GM20431 (cell line): Measurements from ENCODE around the gene SLC6A9.

Experiments used
- in situ Hi-C: fragments of 300-500 bp; cut with MseI, MboI; formaldehyde crosslinking; loops from one replicate; pipeline ENCODE4 v1.15.0; 2020; ENCODE audit warnings: low sequenced_read_pairs; ENCODE audit not compliant: unreplicated experiment

SLC6A9 gene

DNA sequence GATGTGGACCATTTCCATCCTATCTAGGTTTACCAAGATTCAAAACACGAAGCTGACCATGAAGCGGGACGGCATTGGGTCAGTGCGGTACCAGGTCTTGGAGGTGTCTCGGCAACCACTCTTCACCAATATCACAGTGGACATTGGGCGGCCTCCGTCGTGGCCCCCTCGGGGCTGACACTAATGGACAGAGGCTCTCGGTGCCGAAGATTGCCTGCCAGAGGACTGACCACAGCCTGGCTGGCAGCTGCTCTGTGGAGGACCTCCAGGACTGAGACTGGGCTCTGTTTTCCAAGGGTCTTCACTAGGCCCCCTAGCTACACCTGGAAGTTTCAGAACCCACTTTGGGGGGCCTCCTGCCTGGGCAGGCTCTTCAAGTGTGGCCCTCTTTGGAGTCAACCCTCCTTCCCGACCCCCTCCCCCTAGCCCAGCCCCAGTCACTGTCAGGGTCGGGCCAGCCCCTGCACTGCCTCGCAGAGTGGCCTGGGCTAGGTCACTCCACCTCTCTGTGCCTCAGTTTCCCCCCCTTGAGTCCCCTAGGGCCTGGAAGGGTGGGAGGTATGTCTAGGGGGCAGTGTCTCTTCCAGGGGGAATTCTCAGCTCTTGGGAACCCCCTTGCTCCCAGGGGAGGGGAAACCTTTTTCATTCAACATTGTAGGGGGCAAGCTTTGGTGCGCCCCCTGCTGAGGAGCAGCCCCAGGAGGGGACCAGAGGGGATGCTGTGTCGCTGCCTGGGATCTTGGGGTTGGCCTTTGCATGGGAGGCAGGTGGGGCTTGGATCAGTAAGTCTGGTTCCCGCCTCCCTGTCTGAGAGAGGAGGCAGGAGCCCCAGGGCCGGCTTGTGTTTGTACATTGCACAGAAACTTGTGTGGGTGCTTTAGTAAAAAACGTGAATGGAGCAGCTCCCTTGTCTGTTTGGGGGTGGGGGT is 40.7 kb downstream of the SLC6A9 start:
- in situ Hi-C loops, result no loop called here

DNA sequence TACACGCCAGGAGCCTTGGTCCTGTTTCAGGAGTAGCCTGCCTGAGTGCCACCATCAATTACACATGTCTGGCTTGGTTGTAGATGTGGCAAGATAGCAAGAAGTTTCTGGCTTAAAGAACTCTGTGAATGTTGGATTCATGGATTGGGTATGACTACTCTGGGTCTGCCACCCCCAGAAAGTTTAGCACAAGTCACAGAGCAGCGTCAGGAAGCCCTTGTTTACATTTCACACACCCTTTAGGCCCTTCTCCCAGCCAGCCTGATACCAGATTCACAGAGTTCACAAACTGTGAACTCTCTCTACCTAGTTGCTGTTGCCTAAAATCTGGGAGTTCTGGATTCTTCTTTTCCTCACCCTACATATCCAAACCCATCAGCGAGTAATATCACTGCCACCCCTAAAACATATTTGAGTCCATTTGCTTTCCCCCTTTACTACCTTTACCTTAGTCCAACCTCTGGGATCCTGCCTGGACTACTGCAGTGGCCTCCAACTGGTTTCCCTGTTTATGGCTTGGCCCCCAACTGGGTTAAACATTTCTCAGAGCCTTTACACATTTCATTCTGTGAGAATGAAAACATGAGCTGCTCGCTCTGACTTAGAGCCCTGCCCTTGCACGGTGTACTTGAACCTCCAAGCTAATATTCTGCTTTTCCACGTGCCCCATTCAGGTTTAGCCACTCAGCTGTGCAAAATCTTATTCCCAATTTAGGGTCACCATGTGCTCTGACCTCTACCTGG is 43.9 kb downstream of the SLC6A9 start:
- in situ Hi-C loops, result no loop called here

DNA sequence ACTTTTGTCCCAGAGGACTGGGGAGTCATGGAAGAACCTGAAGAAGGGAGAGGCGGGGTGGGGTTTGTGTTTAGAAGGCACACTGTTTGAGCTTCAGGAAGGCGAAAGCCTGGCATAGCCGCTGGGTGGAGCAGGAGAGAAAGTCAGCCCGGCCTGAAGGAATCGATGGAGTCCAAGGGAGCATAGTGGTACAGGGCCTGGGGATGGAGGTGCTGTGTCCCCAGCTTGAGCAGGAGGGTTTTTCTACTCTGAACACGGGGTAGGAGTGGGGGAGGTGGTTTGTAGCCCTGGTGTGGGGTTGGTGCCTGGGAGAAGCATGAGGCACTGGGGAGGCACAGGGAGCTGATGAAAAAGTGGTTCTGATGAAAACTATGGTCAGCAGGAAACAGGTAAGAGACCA is 44.5 kb downstream of the SLC6A9 start:
- in situ Hi-C loops, result no loop called here

DNA sequence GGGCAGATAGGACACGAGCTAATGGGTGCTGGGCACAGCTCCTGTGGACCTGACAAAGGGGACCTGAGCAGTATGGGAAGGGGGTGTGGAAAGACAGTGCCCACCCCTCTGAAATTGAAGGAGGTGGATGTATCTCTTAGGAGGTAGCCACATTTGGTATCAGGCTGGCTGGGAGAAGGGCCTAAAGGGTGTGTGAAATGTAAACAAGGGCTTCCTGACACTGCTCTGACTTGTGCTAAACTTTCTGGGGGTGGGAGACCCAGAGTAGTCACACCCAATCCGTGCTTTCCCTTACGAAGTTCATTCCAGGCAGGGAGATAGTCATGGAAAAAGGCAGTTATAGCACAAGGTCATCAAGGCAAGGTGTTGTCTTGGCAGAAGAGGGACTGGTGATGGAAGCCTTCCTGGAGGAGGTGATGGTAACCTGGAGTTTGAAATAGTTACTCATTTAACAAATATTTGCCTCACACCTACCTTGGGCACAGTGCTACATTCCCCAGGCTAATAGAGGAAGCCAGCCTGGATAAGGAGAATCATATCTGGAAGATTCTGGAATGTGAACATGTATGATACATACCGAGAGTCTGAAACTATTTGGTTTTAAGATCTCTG is 45.2 kb downstream of the SLC6A9 start:
- in situ Hi-C loops, result no loop called here

DNA sequence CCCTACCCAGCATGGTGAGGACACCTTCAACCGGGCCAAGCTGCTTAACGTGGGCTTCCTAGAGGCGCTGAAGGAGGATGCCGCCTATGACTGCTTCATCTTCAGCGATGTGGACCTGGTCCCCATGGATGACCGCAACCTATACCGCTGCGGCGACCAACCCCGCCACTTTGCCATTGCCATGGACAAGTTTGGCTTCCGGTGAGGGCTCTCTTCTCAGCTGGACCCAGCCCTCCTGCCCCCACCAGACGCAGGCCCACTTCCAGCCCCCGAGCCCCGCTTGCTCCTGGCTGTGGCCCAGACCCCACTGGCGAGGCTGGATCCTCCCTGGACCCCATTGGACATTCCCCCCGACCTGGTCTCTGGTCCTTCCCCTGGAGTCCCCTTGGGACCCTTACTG is 46.4 kb downstream of the SLC6A9 start:
- in situ Hi-C loops, result no loop called here

DNA sequence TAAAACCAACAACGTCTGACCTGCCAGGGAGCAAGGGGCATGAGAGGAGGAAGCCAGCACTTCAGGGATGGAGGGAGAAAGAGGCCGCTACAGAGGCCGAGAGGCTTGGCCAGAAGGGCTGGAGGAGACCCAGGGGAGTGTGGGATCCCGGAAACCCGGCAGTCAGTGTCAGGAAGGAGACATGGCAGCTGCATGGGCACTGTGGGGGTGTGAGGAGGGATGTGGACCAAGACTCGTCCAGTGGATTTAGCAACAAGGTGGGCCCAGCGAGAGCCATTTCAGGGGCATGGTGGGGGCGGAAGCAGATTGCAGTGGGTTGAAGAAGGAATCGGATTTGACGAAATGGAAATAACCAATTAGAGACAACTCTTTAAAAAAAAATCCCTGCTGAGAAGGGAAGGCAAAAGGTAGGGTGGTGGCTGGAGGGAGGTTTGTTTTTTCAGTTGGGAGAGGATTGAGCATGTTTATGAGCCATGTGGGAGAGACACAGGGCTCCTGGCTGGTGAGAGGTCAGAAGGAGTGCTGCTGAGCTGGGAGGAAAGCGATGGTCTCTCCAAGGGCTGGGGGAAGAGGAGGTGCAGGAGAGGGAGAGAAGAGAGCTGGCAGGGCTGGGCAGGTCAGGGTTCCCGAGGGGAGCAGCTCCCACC is 47.9 kb downstream of the SLC6A9 start:
- in situ Hi-C loops, result no loop called here

DNA sequence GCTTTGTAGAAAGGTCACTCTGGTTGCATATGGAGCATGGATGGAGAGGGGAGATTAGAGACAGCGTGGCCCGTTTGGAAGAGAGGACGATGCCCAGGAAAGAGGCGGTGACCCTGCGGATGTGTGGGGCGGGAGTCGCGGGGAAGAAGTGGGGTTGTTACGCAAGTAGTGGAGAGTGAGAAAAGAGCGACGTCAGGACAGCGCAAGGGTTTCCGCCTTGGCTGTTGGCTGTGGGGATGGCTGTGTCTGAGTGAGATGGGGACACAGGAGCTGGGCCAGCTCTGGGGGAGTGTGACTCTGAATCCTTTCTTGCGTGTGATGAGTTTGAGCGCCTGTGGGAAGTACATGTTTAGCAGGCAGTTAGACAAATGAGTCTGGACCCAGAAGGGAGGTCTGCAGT is 48.5 kb downstream of the SLC6A9 start:
- in situ Hi-C loops, result no loop called here

DNA sequence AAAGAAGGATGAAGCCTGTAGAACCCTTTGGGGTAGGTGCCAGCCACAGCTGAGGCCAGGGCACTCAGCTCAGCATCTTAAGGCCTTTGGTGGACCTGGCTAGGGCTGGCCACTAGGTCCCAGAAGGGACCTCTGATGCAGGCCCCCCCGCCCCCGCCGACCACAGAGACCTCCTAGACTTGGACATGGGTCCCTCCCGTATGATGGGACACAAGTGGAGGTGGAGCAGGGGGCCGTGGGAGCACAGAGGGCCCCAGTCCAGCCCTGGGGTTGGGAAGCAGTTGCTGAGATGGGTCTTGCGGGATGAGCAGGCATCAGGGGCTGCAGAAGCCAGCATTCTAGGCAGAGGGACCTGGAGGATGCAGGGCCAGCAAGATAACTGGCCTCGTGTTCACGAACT is 49.0 kb downstream of the SLC6A9 start:
- in situ Hi-C loops, result no loop called here

DNA sequence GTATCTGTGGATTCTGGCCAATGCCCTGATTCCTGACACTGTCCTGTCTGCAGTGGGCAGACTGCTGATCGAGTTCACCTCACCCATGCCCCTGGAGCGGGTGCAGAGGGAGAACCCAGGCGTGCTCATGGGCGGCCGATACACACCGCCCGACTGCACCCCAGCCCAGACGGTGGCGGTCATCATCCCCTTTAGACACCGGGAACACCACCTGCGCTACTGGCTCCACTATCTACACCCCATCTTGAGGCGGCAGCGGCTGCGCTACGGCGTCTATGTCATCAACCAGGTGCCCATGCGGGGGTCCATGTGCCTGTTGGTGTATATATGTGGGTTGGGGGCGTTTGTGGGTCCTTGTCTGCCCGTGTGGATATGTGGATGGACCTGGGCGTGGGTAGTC is 49.6 kb downstream of the SLC6A9 start:
- in situ Hi-C loops, result no loop called here

DNA sequence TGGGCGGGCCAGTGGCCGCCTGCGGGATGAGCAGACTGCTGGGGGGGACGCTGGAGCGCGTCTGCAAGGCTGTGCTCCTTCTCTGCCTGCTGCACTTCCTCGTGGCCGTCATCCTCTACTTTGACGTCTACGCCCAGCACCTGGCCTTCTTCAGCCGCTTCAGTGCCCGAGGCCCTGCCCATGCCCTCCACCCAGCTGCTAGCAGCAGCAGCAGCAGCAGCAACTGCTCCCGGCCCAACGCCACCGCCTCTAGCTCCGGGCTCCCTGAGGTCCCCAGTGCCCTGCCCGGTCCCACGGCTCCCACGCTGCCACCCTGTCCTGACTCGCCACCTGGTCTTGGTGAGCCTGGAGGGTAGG is 50.1 kb downstream of the SLC6A9 start:
- in situ Hi-C loops, result no loop called here

DNA sequence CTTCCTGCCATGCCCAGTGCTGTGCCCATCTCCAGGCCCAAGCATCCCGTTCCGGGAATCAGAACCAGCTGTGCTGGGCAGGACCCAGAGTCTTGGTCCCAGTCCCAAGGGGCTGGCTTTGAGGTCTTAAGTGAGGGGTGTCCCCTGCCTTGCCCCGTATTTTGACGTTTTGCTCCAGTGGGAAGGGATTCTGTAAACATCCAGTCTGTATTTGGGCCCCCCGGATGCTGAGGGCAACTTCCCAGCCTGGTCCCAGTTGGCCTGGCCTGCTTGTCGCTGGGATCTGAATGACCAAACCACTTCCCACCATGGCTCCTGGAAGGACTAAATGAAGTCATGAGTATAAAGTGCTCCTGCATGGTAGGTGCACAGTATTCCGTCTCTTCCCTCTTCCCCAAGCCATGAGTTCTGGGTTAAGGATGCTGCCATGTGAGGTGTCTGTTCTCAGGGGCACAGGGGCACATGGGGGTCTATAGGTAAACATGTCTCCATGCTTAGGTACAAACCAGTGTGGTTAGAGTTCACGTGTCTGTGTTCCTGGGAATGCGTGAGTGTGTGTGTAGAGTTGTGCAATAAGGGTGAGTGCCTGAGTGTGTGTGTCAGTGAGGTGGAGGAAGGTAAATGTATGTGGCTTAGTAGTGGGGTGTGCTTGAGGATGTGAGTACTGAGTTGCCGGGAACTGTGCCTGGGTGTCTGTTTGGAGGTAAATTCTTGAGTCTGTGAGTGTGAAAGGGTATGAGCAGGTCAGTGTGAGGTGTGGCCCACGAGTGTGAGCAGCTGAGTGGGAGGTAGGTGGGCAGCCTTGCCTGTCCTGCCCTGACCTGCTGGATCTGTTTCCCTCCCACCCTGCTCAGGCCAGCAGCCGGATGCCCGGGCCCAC is 50.8 kb downstream of the SLC6A9 start:
- in situ Hi-C loops, result no loop called here

DNA sequence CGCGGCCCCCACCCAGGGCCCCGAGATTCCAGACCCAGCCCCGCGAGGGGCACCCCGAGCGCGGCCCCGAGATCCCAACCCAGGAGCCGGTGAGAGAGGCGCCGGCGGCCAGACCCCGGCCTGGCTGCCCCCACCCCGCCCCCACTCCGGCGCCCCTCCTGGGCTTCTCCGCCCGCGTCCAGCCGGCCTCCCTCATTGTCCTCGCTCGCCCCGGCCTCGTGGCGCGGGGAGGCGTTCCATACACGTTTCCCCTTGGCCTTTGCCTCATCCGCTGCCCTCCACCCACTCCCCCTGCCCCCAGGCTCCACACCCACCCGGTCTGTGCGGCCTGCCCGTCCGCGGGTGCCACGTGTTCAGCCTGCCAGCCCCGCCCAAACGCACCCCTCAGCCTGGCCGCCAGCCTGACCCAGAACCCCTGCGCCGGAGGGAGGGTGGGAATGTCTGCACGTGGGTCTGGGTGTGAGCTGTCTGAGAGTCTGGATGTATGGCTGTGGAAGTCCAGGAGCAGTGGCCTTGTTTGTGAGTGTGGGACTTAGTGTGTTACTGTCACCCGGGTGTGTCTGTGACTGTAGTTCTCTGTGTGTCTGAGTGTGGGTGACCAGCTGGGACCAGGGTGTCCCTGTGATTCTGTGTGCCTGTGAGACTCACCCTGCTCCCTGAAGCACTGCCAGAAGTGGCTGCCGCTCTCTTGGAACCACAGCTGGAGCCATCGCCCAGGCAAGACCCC is 51.6 kb downstream of the SLC6A9 start:
- in situ Hi-C loops, result no loop called here

DNA sequence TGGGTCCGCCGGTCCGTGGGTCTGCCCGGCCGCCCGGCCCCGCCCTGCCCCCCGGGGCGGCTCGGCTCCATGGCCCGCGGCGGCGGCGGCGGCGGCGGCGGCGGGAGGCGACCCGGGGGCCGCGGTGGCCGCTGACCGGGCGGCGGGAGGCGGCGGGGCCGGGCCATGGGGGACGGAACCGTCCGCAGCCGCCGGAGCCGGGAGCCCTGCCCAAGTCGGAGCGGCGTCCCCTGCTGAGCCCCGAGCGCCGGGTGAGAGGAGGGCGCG is 52.1 kb downstream of the SLC6A9 start:
- in situ Hi-C loops, result no loop called here

DNA sequence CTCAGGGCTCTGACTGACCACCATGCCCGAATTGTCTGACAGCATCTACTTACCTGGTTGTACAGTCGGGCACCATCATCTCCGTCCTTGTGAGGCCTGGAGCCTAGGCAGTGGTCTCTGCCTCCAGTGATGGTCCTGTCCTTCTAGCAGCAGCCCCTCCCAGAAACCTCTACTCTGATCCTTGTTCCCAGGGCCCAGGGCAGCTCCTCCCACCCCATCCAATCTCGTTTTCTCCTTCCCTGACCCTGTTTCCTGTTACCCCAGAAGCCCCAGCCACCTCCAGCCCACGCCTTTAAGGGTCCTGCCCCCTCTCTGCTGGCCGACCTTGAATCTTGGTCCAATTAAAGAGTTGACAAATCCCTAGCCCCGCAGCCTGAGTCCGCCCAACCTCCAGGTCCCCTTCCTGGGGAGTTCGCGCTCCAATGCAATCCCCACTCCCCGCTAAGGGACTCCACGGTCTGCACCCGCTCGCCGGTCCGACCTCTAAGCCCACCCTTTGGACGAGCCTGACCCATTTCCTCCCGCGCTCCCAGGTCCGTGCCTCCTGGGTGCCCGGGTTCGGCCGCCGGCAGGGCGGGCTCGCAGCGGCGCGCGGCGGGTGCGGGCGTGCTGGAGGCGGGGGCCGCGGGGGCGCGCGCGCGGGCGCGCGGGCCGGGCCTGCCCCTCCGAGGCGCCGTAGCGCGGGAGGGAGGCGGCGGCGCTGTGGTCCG is 52.6 kb downstream of the SLC6A9 start, which contains the start of gene B4GALT2:
TSS of gene B4GALT2 (plus strand) at position 660 of the 710 bp plus-strand sequence. CDS start 1,951 bp downstream, outside the sequence.
- in situ Hi-C loops, result no loop called here

DNA sequence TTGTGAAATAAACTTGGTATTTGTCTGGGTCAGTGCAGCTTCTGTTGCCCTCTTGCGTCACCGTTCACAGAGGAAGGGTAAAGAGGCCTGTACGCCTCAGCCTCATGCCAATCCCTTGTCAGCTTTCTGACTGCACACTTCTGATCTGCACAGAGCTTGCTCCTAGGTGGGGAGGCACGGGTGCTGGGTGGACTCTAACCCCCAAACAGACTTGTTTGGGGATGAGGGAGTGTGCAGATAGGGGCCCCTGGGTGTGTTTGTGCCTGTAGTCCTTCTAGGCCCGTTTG is 53.1 kb downstream of the SLC6A9 start:
- in situ Hi-C loops, result no loop called here

DNA sequence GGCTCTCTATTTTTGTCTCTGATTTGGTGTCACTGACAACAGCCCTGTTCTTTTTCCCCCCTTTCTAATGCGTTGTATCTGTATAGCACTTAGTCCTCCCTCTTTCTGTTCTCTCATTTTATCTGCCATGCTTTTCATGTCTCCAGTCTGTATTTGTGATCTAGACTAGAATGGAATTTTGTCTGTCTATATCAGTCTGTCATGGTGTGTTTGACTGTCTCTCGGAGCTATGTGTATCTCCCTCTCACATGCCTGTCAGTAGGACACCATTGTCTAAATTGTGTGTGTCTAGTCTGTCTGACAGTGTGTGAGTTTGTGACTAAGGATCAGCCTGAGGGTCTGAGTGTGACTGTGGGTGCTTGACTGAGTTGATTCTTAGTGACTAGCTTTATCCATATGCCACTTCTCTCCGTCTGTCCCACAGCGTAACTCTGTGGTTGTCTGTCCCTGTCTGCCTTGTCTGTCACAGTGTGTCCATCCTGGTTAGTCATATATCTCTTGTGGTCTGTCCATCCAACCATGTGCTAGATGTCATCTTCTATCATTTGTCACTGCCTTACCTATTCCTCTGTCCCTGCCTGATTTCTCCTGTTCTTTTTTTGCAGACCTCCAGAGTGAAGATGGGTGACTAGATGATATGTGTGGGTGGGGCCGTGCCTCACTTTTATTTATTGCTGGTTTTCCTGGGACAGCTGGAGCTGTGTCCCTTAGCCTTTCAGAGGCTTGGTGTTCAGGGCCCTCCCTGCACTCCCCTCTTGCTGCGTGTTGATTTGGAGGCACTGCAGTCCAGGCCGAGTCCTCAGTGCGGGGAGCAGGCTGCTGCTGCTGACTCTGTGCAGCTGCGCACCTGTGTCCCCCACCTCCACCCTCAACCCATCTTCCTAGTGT is 53.6 kb downstream of the SLC6A9 start:
- in situ Hi-C loops, result no loop called here

DNA sequence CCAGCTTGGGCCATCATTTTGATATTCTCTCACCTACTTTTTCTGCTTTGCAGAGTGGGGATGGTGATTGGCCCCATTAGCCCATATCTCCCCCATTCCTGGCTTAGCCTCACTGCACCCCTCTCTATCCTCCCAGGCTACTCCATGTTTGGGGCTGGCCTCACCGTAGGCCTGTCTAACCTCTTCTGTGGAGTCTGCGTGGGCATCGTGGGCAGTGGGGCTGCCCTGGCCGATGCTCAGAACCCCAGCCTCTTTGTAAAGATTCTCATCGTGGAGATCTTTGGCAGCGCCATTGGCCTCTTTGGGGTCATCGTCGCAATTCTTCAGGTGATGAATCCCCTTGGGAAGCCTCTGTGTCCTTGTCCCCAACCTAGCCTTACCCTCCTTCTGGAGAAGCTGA is 54.4 kb downstream of the SLC6A9 start:
- in situ Hi-C loops, result no loop called here

DNA sequence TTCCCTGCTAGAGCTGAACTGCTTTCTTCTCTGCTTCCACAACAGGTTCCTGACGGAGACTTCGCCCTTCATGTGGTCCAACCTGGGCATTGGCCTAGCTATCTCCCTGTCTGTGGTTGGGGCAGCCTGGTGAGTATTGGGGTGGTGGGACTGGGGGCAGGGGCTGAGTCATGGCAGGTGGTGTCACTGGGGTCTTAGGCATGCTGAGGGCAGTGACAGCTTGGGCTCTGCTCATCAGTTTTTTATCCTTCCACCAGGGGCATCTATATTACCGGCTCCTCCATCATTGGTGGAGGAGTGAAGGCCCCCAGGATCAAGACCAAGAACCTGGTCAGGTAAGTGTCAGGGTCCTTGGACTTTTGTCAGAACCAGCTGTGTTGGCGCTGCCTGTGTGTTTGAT is 55.2 kb downstream of the SLC6A9 start:
- in situ Hi-C loops, result no loop called here
